Astrocyte (in vitro differentiated cells and primary cell): ENCODE results near the gene CD200R1L.

Experiments
- EZH2 ChIP-seq: IDR thresholded peaks from 2 replicates; pipeline ENCODE4 v1.6.1; 2012; ENCODE audit warnings: mild to moderate bottlenecking, low read length, inconsistent platforms; ENCODE audit not compliant: insufficient read depth
- TF ChIP-seq, protein P1 (sequence below): IDR thresholded peaks from 2 replicates; pipeline ENCODE4 v1.5.1; 2011; ENCODE audit warnings: low read depth, mild to moderate bottlenecking, inconsistent platforms, low read length, moderate library complexity; ENCODE audit not compliant: insufficient read depth

DNA sequence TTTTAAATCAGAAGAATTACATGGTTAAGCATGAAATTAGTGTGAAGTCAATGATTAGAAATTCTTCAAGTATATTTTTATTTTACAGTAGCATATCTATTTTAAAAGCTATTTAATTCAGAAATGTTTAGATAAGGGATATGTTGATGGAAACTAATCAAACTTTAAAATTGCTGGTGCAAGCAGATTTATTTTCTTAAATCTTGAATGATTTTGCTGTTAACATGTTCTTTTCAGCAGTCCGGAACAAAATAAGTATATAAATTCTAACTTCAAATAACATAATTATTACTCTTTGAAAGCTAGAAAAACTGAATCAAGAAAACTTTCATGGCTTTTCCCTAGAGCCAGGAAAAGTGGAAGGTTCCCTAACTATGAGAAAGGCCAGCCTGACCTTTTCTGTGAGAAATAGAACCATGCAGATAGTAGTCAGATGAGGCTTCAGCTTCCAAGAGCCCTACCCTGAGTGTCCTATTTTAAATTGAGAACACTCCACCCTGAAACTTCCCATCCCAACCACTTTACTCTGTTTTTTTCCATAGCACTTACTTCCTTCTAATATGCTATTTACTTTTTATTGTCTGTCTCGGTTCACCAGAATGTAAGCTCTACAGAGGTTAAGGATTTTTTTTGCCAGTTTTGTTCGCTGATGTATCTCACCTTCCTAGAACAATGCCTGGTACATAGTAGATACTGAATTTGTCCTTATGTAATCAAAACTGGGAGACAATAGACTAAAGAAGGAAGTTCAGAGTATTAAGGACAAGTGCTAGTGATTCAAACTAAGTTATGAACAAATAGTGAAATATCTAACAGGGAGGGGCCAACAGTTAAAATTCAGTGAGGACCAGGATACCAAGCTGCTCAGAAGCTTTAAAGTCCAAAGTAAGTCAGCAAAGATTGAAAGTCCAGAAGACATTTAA is 66.8 kb downstream of the CD200R1L start:
- TF ChIP-seq, protein P1, sequence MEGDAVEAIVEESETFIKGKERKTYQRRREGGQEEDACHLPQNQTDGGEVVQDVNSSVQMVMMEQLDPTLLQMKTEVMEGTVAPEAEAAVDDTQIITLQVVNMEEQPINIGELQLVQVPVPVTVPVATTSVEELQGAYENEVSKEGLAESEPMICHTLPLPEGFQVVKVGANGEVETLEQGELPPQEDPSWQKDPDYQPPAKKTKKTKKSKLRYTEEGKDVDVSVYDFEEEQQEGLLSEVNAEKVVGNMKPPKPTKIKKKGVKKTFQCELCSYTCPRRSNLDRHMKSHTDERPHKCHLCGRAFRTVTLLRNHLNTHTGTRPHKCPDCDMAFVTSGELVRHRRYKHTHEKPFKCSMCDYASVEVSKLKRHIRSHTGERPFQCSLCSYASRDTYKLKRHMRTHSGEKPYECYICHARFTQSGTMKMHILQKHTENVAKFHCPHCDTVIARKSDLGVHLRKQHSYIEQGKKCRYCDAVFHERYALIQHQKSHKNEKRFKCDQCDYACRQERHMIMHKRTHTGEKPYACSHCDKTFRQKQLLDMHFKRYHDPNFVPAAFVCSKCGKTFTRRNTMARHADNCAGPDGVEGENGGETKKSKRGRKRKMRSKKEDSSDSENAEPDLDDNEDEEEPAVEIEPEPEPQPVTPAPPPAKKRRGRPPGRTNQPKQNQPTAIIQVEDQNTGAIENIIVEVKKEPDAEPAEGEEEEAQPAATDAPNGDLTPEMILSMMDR, result no peak
- TF ChIP-seq EZH2, result no peak
